H9 (cell line): ENCODE data around the gene LPP. TPM values are rescaled to one million over a fixed set of nuclear protein-coding genes. Genes with fewer than 3 reads are reported as not detected.

ENCODE experiments used
- DNase-seq: peaks from one replicate; pipeline ENCODE4 v3.0.0-alpha.2; 2017
- H2AFZ ChIP-seq: one replicate; pipeline ENCODE4 v1.6.1; 2013; ENCODE audit warnings: mild to moderate bottlenecking, low read length, control low read depth, moderate library complexity
- H2AK5ac ChIP-seq: 2 replicates; pipeline ENCODE4 v1.6.1; 2013; ENCODE audit warnings: low read length, control low read depth, mixed read lengths; ENCODE audit not compliant: insufficient read length
- H2BK120ac ChIP-seq: one replicate; pipeline ENCODE4 v1.6.1; 2013; ENCODE audit warnings: low read depth, mild to moderate bottlenecking, low read length, control low read depth, inconsistent platforms; ENCODE audit not compliant: poor library complexity, severe bottlenecking
- H2BK12ac ChIP-seq: 2 replicates; pipeline ENCODE4 v1.6.1; 2013; ENCODE audit warnings: low read length, control low read depth, mixed read lengths, low read depth; ENCODE audit not compliant: insufficient read length
- H2BK15ac ChIP-seq: 2 replicates; pipeline ENCODE4 v1.6.1; 2013; ENCODE audit warnings: low read depth, low read length, control low read depth
- H2BK20ac ChIP-seq: one replicate; pipeline ENCODE4 v1.6.1; 2013; ENCODE audit warnings: low read depth, mild to moderate bottlenecking, low read length, control low read depth, inconsistent platforms; ENCODE audit not compliant: poor library complexity, severe bottlenecking
- H2BK5ac ChIP-seq: 2 replicates; pipeline ENCODE4 v1.6.1; 2013; ENCODE audit warnings: low read length, control low read depth, mixed read lengths; ENCODE audit not compliant: insufficient read length
- H3K14ac ChIP-seq: 2 replicates; pipeline ENCODE4 v1.6.1; 2013; ENCODE audit warnings: low read length, control low read depth; ENCODE audit not compliant: insufficient read depth
- H3K18ac ChIP-seq: 2 replicates; pipeline ENCODE4 v1.6.1; 2013; ENCODE audit warnings: low read depth, mild to moderate bottlenecking, mixed read lengths, low read length, control low read depth; ENCODE audit not compliant: insufficient read length
- H3K23ac ChIP-seq: 2 replicates; pipeline ENCODE4 v1.6.1; 2013; ENCODE audit warnings: low read length, control low read depth, mixed read lengths, low read depth; ENCODE audit not compliant: insufficient read length
- H3K23me2 ChIP-seq: 2 replicates; pipeline ENCODE4 v1.6.1; 2013; ENCODE audit warnings: low read depth, mild to moderate bottlenecking, mixed read lengths, low read length, control low read depth; ENCODE audit not compliant: insufficient read length, poor library complexity, severe bottlenecking
- H3K27ac ChIP-seq: 2 replicates; pipeline ENCODE4 v1.5.1; 2013; ENCODE audit warnings: low read length, control low read depth, mixed read lengths, low read depth; ENCODE audit not compliant: insufficient read length
- H3K27me3 ChIP-seq: 2 replicates; pipeline ENCODE4 v1.6.1; 2013; ENCODE audit warnings: low read length, control low read depth, inconsistent platforms; ENCODE audit not compliant: insufficient read depth
- H3K4ac ChIP-seq: 2 replicates; pipeline ENCODE4 v1.6.1; 2013; ENCODE audit warnings: low read depth, mild to moderate bottlenecking, control low read depth, inconsistent platforms, low read length, moderate library complexity
- H3K4me1 ChIP-seq: 2 replicates; pipeline ENCODE4 v1.6.1; 2013; ENCODE audit warnings: low read length, control low read depth, inconsistent platforms; ENCODE audit not compliant: insufficient read depth
- H3K4me2 ChIP-seq: 2 replicates; pipeline ENCODE4 v1.6.1; 2013; ENCODE audit warnings: low read length, control low read depth, mixed read lengths; ENCODE audit not compliant: insufficient read length, insufficient read depth
- H3K56ac ChIP-seq: 2 replicates; pipeline ENCODE4 v1.6.1; 2013; ENCODE audit warnings: low read depth, mild to moderate bottlenecking, mixed read lengths, low read length, control low read depth; ENCODE audit not compliant: insufficient read length
- H3K79me1 ChIP-seq: 2 replicates; pipeline ENCODE4 v1.6.1; 2013; ENCODE audit warnings: low read depth, mild to moderate bottlenecking, moderate library complexity, low read length, control low read depth, inconsistent platforms; ENCODE audit not compliant: insufficient read depth, poor library complexity, severe bottlenecking
- H3K79me2 ChIP-seq: 2 replicates; pipeline ENCODE4 v1.6.1; 2013; ENCODE audit warnings: low read length, control low read depth, inconsistent platforms; ENCODE audit not compliant: insufficient read depth
- H3K9ac ChIP-seq: 2 replicates; pipeline ENCODE4 v1.6.1; 2013; ENCODE audit warnings: low read length, control low read depth, mixed read lengths; ENCODE audit not compliant: insufficient read length; ENCODE audit errors: extremely low read depth
- H3K9me3 ChIP-seq: one replicate; pipeline ENCODE4 v1.6.1; 2013; ENCODE audit warnings: low read depth, low read length, inconsistent platforms; ENCODE audit not compliant: control insufficient read depth
- H3T11ph ChIP-seq: one replicate; pipeline ENCODE4 v1.6.1; 2013; ENCODE audit warnings: mild to moderate bottlenecking, low read length, control low read depth, inconsistent platforms
- H4K20me1 ChIP-seq: one replicate; pipeline ENCODE4 v1.6.1; 2013; ENCODE audit not compliant: control insufficient read depth, insufficient read length, insufficient read depth
- H4K5ac ChIP-seq: 2 replicates; pipeline ENCODE4 v1.6.1; 2013; ENCODE audit warnings: low read depth, mild to moderate bottlenecking, mixed read lengths, low read length, control low read depth; ENCODE audit not compliant: insufficient read length
- H4K8ac ChIP-seq: replicated peaks from 2 replicates; pipeline ENCODE4 v1.6.1; 2013; ENCODE audit warnings: low read length, control low read depth, mixed read lengths, low read depth; ENCODE audit not compliant: insufficient read length
- H4K91ac ChIP-seq: 2 replicates; pipeline ENCODE4 v1.6.1; 2013; ENCODE audit warnings: low read depth, mild to moderate bottlenecking, moderate library complexity, mixed read lengths, low read length, control low read depth; ENCODE audit not compliant: insufficient read length
- H3K27ac Mint-ChIP-seq, 3 experiments: 2 replicates in 2 of 3; 3 replicates in 1 of 3; pipeline ENCODE4 v1.8.0; 2020 to 2021; ENCODE audit warnings: mixed read lengths in 3 of 3, mild to moderate bottlenecking in 1 of 3, moderate library complexity in 1 of 3
- H3K27me3 Mint-ChIP-seq: 2 replicates; pipeline ENCODE4 v1.8.0; 2021; ENCODE audit warnings: low read depth, mild to moderate bottlenecking, moderate library complexity, mixed read lengths
- H3K36me3 Mint-ChIP-seq, 3 experiments: 2 replicates in 2 of 3; 3 replicates in 1 of 3; pipeline ENCODE4 v1.8.0; 2020 to 2021; ENCODE audit warnings: low read depth in 3 of 3, mixed read lengths in 3 of 3; ENCODE audit not compliant: insufficient read depth in 1 of 3
- H3K4me1 Mint-ChIP-seq, 2 experiments: 2 replicates each; pipeline ENCODE4 v1.8.0; 2020; ENCODE audit warnings: mixed read lengths in 2 of 2
- H3K4me3 Mint-ChIP-seq, 2 experiments: 2 replicates in 1 of 2; 3 replicates in 1 of 2; pipeline ENCODE4 v1.8.0; 2020 to 2021; ENCODE audit warnings: mild to moderate bottlenecking in 2 of 2, mixed read lengths in 2 of 2, moderate library complexity in 1 of 2
- H3K9me3 Mint-ChIP-seq, 2 experiments: 2 replicates in 1 of 2; 3 replicates in 1 of 2; pipeline ENCODE4 v1.8.0; 2020; ENCODE audit warnings: mild to moderate bottlenecking in 2 of 2, mixed read lengths in 2 of 2, moderate library complexity in 1 of 2
- WGBS: extraction: QIAGEN DNeasy Blood & Tissue Kit; methylation state at CpG from one replicate; pipeline ENCODE4 v1.1.7; 2013; ENCODE audit warnings: missing lambda C conversion rate, low lambda C conversion rate, mixed read lengths; ENCODE audit not compliant: insufficient read length; ENCODE audit errors: extremely low coverage; 5-methylcytosine and 5-hydroxymethylcytosine counted together
- total RNA-seq: library from RNA; stranded (reverse); gene quantifications from 2 replicates; pipeline ENCODE4 v1.2.1, GENCODE V29; 2021
- TF ChIP-seq, protein P1 (sequence below): fragments of 200-600 bp; sonication (generic); conservative IDR thresholded peaks from 3 replicates; pipeline ENCODE4 v1.8.0; 2021; ENCODE audit warnings: antibody characterized with exemption, mild to moderate bottlenecking

LPP gene
- total RNA-seq, 1 experiment from 2014 or later = 64.6 TPM

DNA sequence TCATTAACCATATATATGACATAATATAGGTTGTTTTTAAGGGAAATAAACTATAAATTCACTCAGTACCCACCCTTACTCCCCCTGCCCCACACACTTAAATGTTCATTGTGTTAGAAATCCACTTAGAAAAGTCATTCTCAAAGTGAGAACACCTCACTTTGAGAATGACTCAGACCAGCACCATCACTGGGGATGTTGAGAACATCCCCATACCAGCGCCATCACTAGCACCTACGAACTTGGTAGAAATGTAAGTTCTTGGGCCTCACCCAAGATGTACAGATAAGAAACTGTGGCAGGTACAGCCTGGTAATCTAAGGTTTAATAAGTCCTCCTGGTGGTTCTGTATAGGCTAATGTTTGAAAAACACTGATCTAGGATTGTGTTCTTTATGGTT lies 362.6 kb downstream of the LPP start:
- H3K27me3 ChIP-seq = no peaks in the 10 kb centered on the region
- TF ChIP-seq, protein P1, sequence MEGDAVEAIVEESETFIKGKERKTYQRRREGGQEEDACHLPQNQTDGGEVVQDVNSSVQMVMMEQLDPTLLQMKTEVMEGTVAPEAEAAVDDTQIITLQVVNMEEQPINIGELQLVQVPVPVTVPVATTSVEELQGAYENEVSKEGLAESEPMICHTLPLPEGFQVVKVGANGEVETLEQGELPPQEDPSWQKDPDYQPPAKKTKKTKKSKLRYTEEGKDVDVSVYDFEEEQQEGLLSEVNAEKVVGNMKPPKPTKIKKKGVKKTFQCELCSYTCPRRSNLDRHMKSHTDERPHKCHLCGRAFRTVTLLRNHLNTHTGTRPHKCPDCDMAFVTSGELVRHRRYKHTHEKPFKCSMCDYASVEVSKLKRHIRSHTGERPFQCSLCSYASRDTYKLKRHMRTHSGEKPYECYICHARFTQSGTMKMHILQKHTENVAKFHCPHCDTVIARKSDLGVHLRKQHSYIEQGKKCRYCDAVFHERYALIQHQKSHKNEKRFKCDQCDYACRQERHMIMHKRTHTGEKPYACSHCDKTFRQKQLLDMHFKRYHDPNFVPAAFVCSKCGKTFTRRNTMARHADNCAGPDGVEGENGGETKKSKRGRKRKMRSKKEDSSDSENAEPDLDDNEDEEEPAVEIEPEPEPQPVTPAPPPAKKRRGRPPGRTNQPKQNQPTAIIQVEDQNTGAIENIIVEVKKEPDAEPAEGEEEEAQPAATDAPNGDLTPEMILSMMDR = no peak
- no peak overlapping the region for H4K8ac ChIP-seq
- no peak overlapping the region for H3K23ac ChIP-seq
- Mint-ChIP-seq H3K9me3 (0 out of 5 replicates have a peak, but pooled peaks cover 0 to 2% of the 10 kb centered on the region in 2 experiments), H3K36me3 (peaks cover 0 to 5% (median 0%) of the 10 kb centered on the region in 3 experiments; a peak in 1 of 7 replicates), H3K27ac (no peak overlapping the region), H3K4me1 (peaks cover 17 to 28% of the 10 kb centered on the region in 2 experiments), H3K27me3 (no peaks in the 10 kb centered on the region), H3K4me3 (no peak overlapping the region)
- no peaks in the 10 kb centered on the region for H3K9me3 ChIP-seq
- DNase-seq = no peak
- no peak overlapping the region for H4K5ac ChIP-seq
- no peak overlapping the region for H2BK15ac ChIP-seq
- no peak overlapping the region for H3T11ph ChIP-seq
- WGBS = no CpG with 5 or more reads among the region's 2 CpGs
- no peak overlapping the region for H2BK120ac ChIP-seq
- H2AK5ac ChIP-seq = no peak overlapping the region
- H3K79me2 ChIP-seq = no peaks in the 10 kb centered on the region
- H3K27ac ChIP-seq = no peak overlapping the region
- no peaks in the 10 kb centered on the region; the same call in 1 of the 2 replicates for H3K4me1 ChIP-seq
- no peak overlapping the region for H3K9ac ChIP-seq
- no peak overlapping the region for H3K56ac ChIP-seq
- no peaks in the 10 kb centered on the region for H3K79me1 ChIP-seq
- no peak overlapping the region for H2BK5ac ChIP-seq
- no peak overlapping the region for H2AFZ ChIP-seq
- no peak overlapping the region for H4K91ac ChIP-seq
- H2BK20ac ChIP-seq = no peak overlapping the region
- no peaks in the 10 kb centered on the region for H4K20me1 ChIP-seq
- no peak overlapping the region for H3K18ac ChIP-seq
- no peak overlapping the region for H3K4ac ChIP-seq
- H3K14ac ChIP-seq = no peak overlapping the region
- H3K4me2 ChIP-seq = no peak overlapping the region
- H2BK12ac ChIP-seq = no peak overlapping the region
- no peaks in the 10 kb centered on the region for H3K23me2 ChIP-seq
